SK-N-SH (cell line): ENCODE measurements around the gene PTCD1. TPM values are rescaled to one million over a fixed set of nuclear protein-coding genes. Genes with fewer than 3 reads are reported as not detected.

Experiments
- CTCF ChIA-PET: fragments of 300-600, 350-600 bp; formaldehyde crosslinking; extraction: SDS; loops from one replicate; lab custom pipeline; 2021; lab: Yijun Ruan, JAX
- POLR2A ChIA-PET: fragments of 350-600 bp; sonication (Branson Sonifier 250); formaldehyde crosslinking; extraction: SDS; loops from one replicate; lab custom pipeline; 2020; ENCODE audit warnings: antibody characterized with exemption, inconsistent platforms; lab: Yijun Ruan, JAX
- DNase-seq: peaks from one replicate; pipeline ENCODE4 v3.0.0; 2012
- H2AFZ ChIP-seq: fragments of 200-600 bp; sonication (generic); 2 replicates; pipeline ENCODE4 v1.8.1; 2016; ENCODE audit warnings: antibody characterized with exemption, mild to moderate bottlenecking, low read depth
- H3F3A ChIP-seq: fragments of 200-600 bp; sonication (generic); replicated peaks from 2 replicates; pipeline ENCODE3; 2016; ENCODE audit warnings: antibody characterized with exemption, mild to moderate bottlenecking; ENCODE audit not compliant: insufficient read depth
- H3K27ac ChIP-seq, 2 experiments: fragments of 200-500 bp in 1 of 2; fragments of 200-600 bp in 1 of 2; sonication (Bioruptor generic) in 1 of 2; sonication (generic), shearing (Covaris generic) in 1 of 2; 2 replicates each; pipeline versions ENCODE4 v1.5.1 to v1.6.1; 2014 to 2016; ENCODE audit warnings: low read depth in 2 of 2, inconsistent platforms in 1 of 2, low read length in 1 of 2, mild to moderate bottlenecking in 1 of 2, mixed read lengths in 1 of 2
- H3K27me3 ChIP-seq: fragments of 200-600 bp; sonication (generic), shearing (Covaris generic); 2 replicates; pipeline ENCODE4 v1.6.1; 2016; ENCODE audit warnings: mixed run types; ENCODE audit not compliant: insufficient read depth
- H3K36me3 ChIP-seq, 2 experiments: fragments of 200-500 bp in 1 of 2; fragments of 200-600 bp in 1 of 2; sonication (Bioruptor generic) in 1 of 2; sonication (generic) in 1 of 2; replicated peaks in 1 of 2; 2 replicates each; pipeline versions ENCODE3 to v1.5.1; 2014 to 2016; ENCODE audit warnings: low read length in 1 of 2, mild to moderate bottlenecking in 1 of 2; ENCODE audit not compliant: insufficient read depth in 2 of 2, control insufficient read depth in 1 of 2
- H3K4me1 ChIP-seq, 2 experiments: fragments of 200-500 bp in 1 of 2; fragments of 200-600 bp in 1 of 2; sonication (Bioruptor generic) in 1 of 2; sonication (generic), shearing (Covaris generic) in 1 of 2; 2 replicates each; pipeline versions ENCODE4 v1.5.1 to v1.6.1; 2014 to 2016; ENCODE audit warnings: low read depth in 1 of 2, low read length in 1 of 2, mixed run types in 1 of 2; ENCODE audit not compliant: insufficient read depth in 2 of 2, control insufficient read depth in 1 of 2
- H3K4me2 ChIP-seq: fragments of 200-600 bp; sonication (generic), shearing (Covaris generic); 2 replicates; pipeline ENCODE4 v1.6.1; 2017; ENCODE audit warnings: mixed run types
- H3K4me3 ChIP-seq, 2 experiments: fragments of 200-500 bp in 1 of 2; fragments of 200-600 bp in 1 of 2; sonication (Bioruptor generic) in 1 of 2; sonication (generic), shearing (Covaris generic) in 1 of 2; 2 replicates each; pipeline versions ENCODE4 v1.5.1 to v1.8.1; 2014 to 2016; ENCODE audit warnings: low read depth in 2 of 2, inconsistent platforms in 1 of 2, low read length in 1 of 2, mild to moderate bottlenecking in 1 of 2, mixed read lengths in 1 of 2, moderate library complexity in 1 of 2
- H3K79me2 ChIP-seq: fragments of 200-600 bp; sonication (generic); 2 replicates; pipeline ENCODE4 v1.8.1; 2017; ENCODE audit warnings: mild to moderate bottlenecking; ENCODE audit not compliant: insufficient read depth
- H3K9ac ChIP-seq: fragments of 200-600 bp; sonication (generic); 2 replicates; pipeline ENCODE4 v1.6.1; 2017; ENCODE audit warnings: mixed run types
- H3K9me2 ChIP-seq: fragments of 200-600 bp; sonication (generic); 2 replicates; pipeline ENCODE4 v1.6.1; 2017; ENCODE audit warnings: mixed run types
- H3K9me3 ChIP-seq: fragments of 200-600 bp; sonication (generic); 2 replicates; pipeline ENCODE4 v1.6.1; 2017; ENCODE audit warnings: mixed run types, mild to moderate bottlenecking, moderate library complexity
- H4K20me1 ChIP-seq: fragments of 200-600 bp; sonication (generic); 2 replicates; pipeline ENCODE4 v1.6.1; 2017; ENCODE audit warnings: mild to moderate bottlenecking, mixed run types; ENCODE audit not compliant: insufficient read depth
- FOXM1 ChIP-seq: IDR thresholded peaks from 2 replicates; pipeline ENCODE4 v1.4.0; 2012; ENCODE audit warnings: low read depth, mild to moderate bottlenecking
- GATA2 ChIP-seq: sonication (generic); formaldehyde crosslinking; IDR thresholded peaks from 2 replicates; pipeline ENCODE4 v1.5.0; 2020; ENCODE audit warnings: mild to moderate bottlenecking, missing genetic modification reagents
- JUND ChIP-seq: IDR thresholded peaks from 2 replicates; pipeline ENCODE4 v1.4.0; 2012
- RAD21 ChIP-seq: IDR thresholded peaks from 2 replicates; pipeline ENCODE4 v1.6.1; 2012; ENCODE audit warnings: mild to moderate bottlenecking, low read length
- RXRA ChIP-seq: IDR thresholded peaks from 2 replicates; pipeline ENCODE4 v1.4.0; 2012; ENCODE audit warnings: low read depth, mild to moderate bottlenecking, borderline replicate concordance
- SMC3 ChIP-seq: IDR thresholded peaks from 2 replicates; pipeline ENCODE4 v1.6.1; 2012; ENCODE audit warnings: low read depth, low read length, improper control_type of control experiment
- TCF12 ChIP-seq: IDR thresholded peaks from 2 replicates; pipeline ENCODE4 v1.4.0; 2012
- YY1 ChIP-seq: IDR thresholded peaks from 2 replicates; pipeline ENCODE4 v1.4.0; 2012; ENCODE audit warnings: low read depth, mild to moderate bottlenecking
- WGBS: methylation state at CpG from one replicate; pipeline ENCODE4 v1.1.6; 2017; ENCODE audit warnings: low lambda C conversion rate; 5-methylcytosine and 5-hydroxymethylcytosine counted together
- polyA plus RNA-seq, 3 experiments: library from polyadenylated mRNA; depleted of rRNA; stranded (reverse); fragments of >200 nt; gene quantifications; 2 replicates each; pipeline ENCODE4 v1.2.3, GENCODE V29; 2012
- TF ChIP-seq, protein P1 (sequence below): IDR thresholded peaks from 2 replicates; pipeline ENCODE4 v1.4.0; 2012; ENCODE audit warnings: low read depth, borderline replicate concordance
- TF ChIP-seq, protein P2 (sequence below): fragments of 150-350 bp; IDR thresholded peaks from 2 replicates; pipeline ENCODE4 v1.6.1; 2017; ENCODE audit warnings: antibody characterized with exemption, low read length, low read depth, borderline replicate concordance
- TF ChIP-seq, protein P3 (sequence below): IDR thresholded peaks from 2 replicates; pipeline ENCODE4; 2012
- TF ChIP-seq, protein P4 (sequence below): fragments of 200-600 bp; sonication (generic); IDR thresholded peaks from 2 replicates; pipeline ENCODE4 v1.6.1; 2017; ENCODE audit warnings: antibody characterized with exemption, mild to moderate bottlenecking, moderate library complexity
- TF ChIP-seq, protein P5 (sequence below): IDR thresholded peaks from 2 replicates; pipeline ENCODE4 v1.6.1; 2012; ENCODE audit warnings: mild to moderate bottlenecking, low read depth, low read length, moderate library complexity

The PTCD1 gene
- polyA plus RNA-seq, 1 of the 3 experiments (the other 2 are of a cell fraction) = 8.2 TPM

DNA sequence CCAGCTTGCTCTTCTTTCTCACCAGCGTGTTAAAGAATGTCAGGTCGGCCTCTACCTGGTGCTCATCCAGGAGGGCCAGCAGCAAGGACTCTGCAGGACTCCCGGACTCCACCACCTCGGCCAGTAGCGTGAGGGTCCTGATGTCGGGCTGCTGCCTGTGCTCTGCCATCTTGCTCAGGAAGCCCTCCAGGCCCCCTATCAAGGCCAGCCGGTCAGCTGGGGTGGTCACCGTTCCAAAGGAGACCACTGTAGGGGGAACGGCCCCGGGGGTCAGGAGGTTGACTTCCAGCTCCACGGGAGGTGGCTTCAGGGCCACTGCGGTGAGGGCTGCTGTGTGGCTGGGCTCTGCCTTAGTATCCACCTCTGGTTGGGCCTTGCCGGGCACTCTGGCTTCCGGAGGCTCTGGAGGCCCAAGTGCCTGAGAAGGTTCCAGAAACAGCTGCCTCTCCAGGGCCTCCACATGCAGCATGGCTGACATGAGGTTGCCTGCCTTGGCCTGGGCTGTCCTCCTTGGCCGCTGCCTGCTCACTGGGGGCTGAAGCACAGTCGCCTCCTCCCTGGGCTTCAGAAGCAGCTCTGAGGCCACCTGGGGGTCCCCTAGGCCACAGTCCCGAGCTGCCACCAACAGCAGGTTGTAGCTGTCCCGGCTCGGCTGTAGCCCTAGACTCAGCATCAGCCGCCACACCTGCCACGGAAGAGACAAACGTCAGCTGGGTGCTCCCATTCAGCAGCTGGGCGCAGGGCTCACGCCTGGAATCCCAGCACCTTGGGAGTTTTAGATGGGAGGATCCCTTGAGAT is 13.5 kb downstream of the PTCD1 start:
- TF ChIP-seq SMC3 (no peak), TCF12 (no peak), FOXM1 (no peak), YY1 (no peak), RXRA (no peak), GATA2 (CRISPR knock-in tag) (no peak), RAD21 (no peak), JUND (no peak)
- TF ChIP-seq, protein P1, sequence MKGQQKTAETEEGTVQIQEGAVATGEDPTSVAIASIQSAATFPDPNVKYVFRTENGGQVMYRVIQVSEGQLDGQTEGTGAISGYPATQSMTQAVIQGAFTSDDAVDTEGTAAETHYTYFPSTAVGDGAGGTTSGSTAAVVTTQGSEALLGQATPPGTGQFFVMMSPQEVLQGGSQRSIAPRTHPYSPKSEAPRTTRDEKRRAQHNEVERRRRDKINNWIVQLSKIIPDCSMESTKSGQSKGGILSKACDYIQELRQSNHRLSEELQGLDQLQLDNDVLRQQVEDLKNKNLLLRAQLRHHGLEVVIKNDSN = no peak
- TF ChIP-seq, protein P2, sequence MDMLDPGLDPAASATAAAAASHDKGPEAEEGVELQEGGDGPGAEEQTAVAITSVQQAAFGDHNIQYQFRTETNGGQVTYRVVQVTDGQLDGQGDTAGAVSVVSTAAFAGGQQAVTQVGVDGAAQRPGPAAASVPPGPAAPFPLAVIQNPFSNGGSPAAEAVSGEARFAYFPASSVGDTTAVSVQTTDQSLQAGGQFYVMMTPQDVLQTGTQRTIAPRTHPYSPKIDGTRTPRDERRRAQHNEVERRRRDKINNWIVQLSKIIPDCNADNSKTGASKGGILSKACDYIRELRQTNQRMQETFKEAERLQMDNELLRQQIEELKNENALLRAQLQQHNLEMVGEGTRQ = no peak
- TF ChIP-seq, protein P3, sequence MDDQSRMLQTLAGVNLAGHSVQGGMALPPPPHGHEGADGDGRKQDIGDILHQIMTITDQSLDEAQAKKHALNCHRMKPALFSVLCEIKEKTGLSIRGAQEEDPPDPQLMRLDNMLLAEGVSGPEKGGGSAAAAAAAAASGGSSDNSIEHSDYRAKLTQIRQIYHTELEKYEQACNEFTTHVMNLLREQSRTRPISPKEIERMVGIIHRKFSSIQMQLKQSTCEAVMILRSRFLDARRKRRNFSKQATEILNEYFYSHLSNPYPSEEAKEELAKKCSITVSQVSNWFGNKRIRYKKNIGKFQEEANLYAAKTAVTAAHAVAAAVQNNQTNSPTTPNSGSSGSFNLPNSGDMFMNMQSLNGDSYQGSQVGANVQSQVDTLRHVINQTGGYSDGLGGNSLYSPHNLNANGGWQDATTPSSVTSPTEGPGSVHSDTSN = no peak
- TF ChIP-seq, protein P4, sequence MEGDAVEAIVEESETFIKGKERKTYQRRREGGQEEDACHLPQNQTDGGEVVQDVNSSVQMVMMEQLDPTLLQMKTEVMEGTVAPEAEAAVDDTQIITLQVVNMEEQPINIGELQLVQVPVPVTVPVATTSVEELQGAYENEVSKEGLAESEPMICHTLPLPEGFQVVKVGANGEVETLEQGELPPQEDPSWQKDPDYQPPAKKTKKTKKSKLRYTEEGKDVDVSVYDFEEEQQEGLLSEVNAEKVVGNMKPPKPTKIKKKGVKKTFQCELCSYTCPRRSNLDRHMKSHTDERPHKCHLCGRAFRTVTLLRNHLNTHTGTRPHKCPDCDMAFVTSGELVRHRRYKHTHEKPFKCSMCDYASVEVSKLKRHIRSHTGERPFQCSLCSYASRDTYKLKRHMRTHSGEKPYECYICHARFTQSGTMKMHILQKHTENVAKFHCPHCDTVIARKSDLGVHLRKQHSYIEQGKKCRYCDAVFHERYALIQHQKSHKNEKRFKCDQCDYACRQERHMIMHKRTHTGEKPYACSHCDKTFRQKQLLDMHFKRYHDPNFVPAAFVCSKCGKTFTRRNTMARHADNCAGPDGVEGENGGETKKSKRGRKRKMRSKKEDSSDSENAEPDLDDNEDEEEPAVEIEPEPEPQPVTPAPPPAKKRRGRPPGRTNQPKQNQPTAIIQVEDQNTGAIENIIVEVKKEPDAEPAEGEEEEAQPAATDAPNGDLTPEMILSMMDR = no peak
- TF ChIP-seq, protein P5, sequence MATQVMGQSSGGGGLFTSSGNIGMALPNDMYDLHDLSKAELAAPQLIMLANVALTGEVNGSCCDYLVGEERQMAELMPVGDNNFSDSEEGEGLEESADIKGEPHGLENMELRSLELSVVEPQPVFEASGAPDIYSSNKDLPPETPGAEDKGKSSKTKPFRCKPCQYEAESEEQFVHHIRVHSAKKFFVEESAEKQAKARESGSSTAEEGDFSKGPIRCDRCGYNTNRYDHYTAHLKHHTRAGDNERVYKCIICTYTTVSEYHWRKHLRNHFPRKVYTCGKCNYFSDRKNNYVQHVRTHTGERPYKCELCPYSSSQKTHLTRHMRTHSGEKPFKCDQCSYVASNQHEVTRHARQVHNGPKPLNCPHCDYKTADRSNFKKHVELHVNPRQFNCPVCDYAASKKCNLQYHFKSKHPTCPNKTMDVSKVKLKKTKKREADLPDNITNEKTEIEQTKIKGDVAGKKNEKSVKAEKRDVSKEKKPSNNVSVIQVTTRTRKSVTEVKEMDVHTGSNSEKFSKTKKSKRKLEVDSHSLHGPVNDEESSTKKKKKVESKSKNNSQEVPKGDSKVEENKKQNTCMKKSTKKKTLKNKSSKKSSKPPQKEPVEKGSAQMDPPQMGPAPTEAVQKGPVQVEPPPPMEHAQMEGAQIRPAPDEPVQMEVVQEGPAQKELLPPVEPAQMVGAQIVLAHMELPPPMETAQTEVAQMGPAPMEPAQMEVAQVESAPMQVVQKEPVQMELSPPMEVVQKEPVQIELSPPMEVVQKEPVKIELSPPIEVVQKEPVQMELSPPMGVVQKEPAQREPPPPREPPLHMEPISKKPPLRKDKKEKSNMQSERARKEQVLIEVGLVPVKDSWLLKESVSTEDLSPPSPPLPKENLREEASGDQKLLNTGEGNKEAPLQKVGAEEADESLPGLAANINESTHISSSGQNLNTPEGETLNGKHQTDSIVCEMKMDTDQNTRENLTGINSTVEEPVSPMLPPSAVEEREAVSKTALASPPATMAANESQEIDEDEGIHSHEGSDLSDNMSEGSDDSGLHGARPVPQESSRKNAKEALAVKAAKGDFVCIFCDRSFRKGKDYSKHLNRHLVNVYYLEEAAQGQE = no peak
- Histone ChIP-seq H3K79me2 (peaks cover 4% of the 10 kb centered on the region; the same call in 1 of the 2 replicates), H3K4me2 (no peak overlapping the region), H2AFZ (no peak overlapping the region), H3K9me3 (no peaks in the 10 kb centered on the region), H3K9ac (no peak overlapping the region), H3K4me3 (no peak overlapping the region), H3K36me3 (peaks cover 29 to 47% of the 10 kb centered on the region in 2 experiments), H3F3A (peaks cover 6% of the 10 kb centered on the region), H3K27me3 (no peaks in the 10 kb centered on the region), H4K20me1 (no peaks in the 10 kb centered on the region), H3K27ac (no peak overlapping the region), H3K4me1 (no peaks in the 10 kb centered on the region), H3K9me2 (no peaks in the 10 kb centered on the region)
- DNase-seq = no peak
- POLR2A ChIA-PET = no interaction called here
- CTCF ChIA-PET = no interaction called here
- 97% methylated on average over 10 of the region's 24 CpGs for WGBS
